ENCODE results near the gene TBC1D22B. TPM values are rescaled to one million over a fixed set of nuclear protein-coding genes. Genes with fewer than 3 reads are reported as not detected.

Gene TBC1D22B
- total and polyA plus RNA-seq, 9 of the 15 experiments (the other 6 are each of a cell fraction or from before 2014, with no cell fraction given), result 4.8 to 24.2 (median 13.5) TPM

GRCh38 chr6:37232430-37233017 is 25.0 kb upstream of the TBC1D22B start (continued):
- TF ChIP-seq GTF3C2 (IDR thresholded peaks at IDR 0.05; ENCODE audit: borderline replicate concordance, extremely low read depth, insufficient read length) (no peak), ZNF24 (IDR thresholded peaks at IDR 0.05) (peak; percentile 55; the same call in 1 of the 2 replicates), SMARCA5 (IDR thresholded peaks at IDR 0.05) (peak; percentile 57), SMARCA4 (IDR thresholded peaks at IDR 0.05) (peak; percentile 99), ZNF318 (IDR thresholded peaks at IDR 0.05; ENCODE audit: borderline replicate concordance in 1 of 2, low read depth in 1 of 2) (peak in 1 of 2 experiments; percentile 43; a peak in 1 of 4 replicates), ZNF592 (IDR thresholded peaks at IDR 0.05) (peak; percentile 55; the same call in 1 of the 2 replicates), ZFP1 (CRISPR knock-in tag; IDR thresholded peaks at IDR 0.05) (peak; percentile 41; the same call in 1 of the 2 replicates), NFE2L1 (tag; IDR thresholded peaks at IDR 0.05; ENCODE audit: borderline replicate concordance, low read depth) (no peak), NCOR1 (IDR thresholded peaks at IDR 0.05) (peak; percentile 89), MIER1 (IDR thresholded peaks at IDR 0.05; ENCODE audit: low read depth) (no peak), KHSRP (IDR thresholded peaks at IDR 0.05) (peak; percentile 83), SRF (CRISPR knock-in tag; IDR thresholded peaks at IDR 0.05) (0 out of 4 replicates have a peak, but pooled peaks of 1 of the 2 experiments have one; percentile 32), ZSCAN29 (IDR thresholded peaks at IDR 0.05) (no peak)
